Measurements from ENCODE around the gene PPP4R2. TPM values are rescaled to one million over a fixed set of nuclear protein-coding genes. Genes with fewer than 3 reads are reported as not detected.
"Not testable (repeated sequence)": the region's sequence is repeated elsewhere in the genome, so short reads cannot be mapped to it uniquely, and the experiment has no call there.

The PPP4R2 gene
- polyA plus RNA-seq, 1 experiment, result 48.7 TPM

GRCh38 chr3:73060302-73060723 is 63.7 kb downstream of the PPP4R2 start:
- Histone ChIP-seq H3K9me3 (ENCODE audit: control insufficient read depth, insufficient read depth, low read length) (no peaks in the 10 kb centered on the region), H3K27ac (ENCODE audit: low read depth, low read length) (no peak overlapping the region), H3K27me3 (ENCODE audit: control insufficient read depth, insufficient read depth, low read length) (no peaks in the 10 kb centered on the region), H3K4me3 (ENCODE audit: low read depth, low read length) (no peak overlapping the region)
- no peak for TF ChIP-seq CTCF (IDR thresholded peaks at IDR 0.05; ENCODE audit: low read depth, low read length)
- ChIA-PET CTCF (interaction anchor here (5.1 kb wide), 1 partner anchor 210 kb away, joined by 80 read pairs; no protein-coding TSS in a partner anchor), POLR2A (no interaction called here)
- DNase-seq (ENCODE audit: low read depth, low spot score), result no peak

GRCh38 chr3:73061416-73061815 is 64.8 kb downstream of the PPP4R2 start, which contains the start of gene EBLN2:
TSS of gene EBLN2 (plus strand) at chr3:73061659. CDS start at chr3:73062082, 423 bp downstream.
- Histone ChIP-seq H3K9me3 (ENCODE audit: control insufficient read depth, insufficient read depth, low read length) (no peaks in the 10 kb centered on the region), H3K4me3 (ENCODE audit: low read depth, low read length) (no peak within 1 kb of the TSS), H3K27ac (ENCODE audit: low read depth, low read length) (no peak within 1 kb of the TSS), H3K27me3 (ENCODE audit: control insufficient read depth, insufficient read depth, low read length) (no peaks in the 10 kb centered on the region)
- CTCF ChIA-PET, result no interaction called here
- no peak for TF ChIP-seq CTCF (IDR thresholded peaks at IDR 0.05; ENCODE audit: low read depth, low read length)
- POLR2A ChIA-PET, result no interaction called here
- no peak for DNase-seq (ENCODE audit: low read depth, low spot score)

DNA sequence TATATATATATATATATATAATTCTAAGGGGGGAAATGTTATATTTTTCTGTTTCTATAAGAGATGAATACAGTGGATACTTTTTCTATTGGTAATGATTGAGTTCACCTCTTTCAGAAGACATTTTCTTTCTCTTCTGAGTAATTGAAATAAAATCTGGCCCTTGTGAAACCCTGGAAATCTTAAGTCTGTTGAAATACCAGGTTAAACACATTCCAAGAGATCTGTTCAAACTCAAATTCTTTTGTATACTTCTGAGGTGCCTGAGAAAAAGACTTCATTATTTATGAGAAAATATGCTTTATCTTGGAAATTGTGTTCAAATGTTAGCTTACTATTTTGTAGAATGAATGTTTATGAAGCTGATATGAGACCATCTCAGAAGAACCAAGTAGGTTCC is 69.6 kb downstream of the PPP4R2 start:
- CTCF ChIA-PET, result interaction anchor here (0.7 to 1.4 kb wide), 5 partner anchors 10 to 669 kb away, joined by 4 to 7 read pairs (median 6); no protein-coding TSS in a partner anchor
- not testable (repeated sequence) for DNase-seq (ENCODE audit: low read depth, low spot score)

GRCh38 chr3:73068419-73068818 is 71.8 kb downstream of the PPP4R2 start:
- no peak overlapping the region for H3K27ac ChIP-seq (ENCODE audit: low read depth, low read length)
- no peak for DNase-seq (ENCODE audit: low read depth, low spot score)
- no peak overlapping the region for H3K4me3 ChIP-seq (ENCODE audit: low read depth, low read length)
- TF ChIP-seq CTCF (IDR thresholded peaks at IDR 0.05; ENCODE audit: low read depth, low read length), result no peak
- no peaks in the 10 kb centered on the region for H3K27me3 ChIP-seq (ENCODE audit: control insufficient read depth, insufficient read depth, low read length)
- no peaks in the 10 kb centered on the region for H3K9me3 ChIP-seq (ENCODE audit: control insufficient read depth, insufficient read depth, low read length)
- ChIA-PET POLR2A (no interaction called here), CTCF (no interaction called here)

More for the DNA sequence above, 69.6 kb downstream of the PPP4R2 start:
- not testable (repeated sequence) for H3K9me3 ChIP-seq (ENCODE audit: control insufficient read depth, insufficient read depth, low read length); H3K4me3 ChIP-seq (ENCODE audit: low read depth, low read length); H3K27me3 ChIP-seq (ENCODE audit: control insufficient read depth, insufficient read depth, low read length); H3K27ac ChIP-seq (ENCODE audit: low read depth, low read length)
- POLR2A ChIA-PET, result interaction anchor here (0.7 kb wide), 1 partner anchor 56 kb away, joined by 3 read pairs; no protein-coding TSS in a partner anchor

GRCh38 chr3:73069187-73069586 is 72.6 kb downstream of the PPP4R2 start:
- TF ChIP-seq CTCF (IDR thresholded peaks at IDR 0.05; ENCODE audit: low read depth, low read length), result no peak
- no peak for DNase-seq (ENCODE audit: low read depth, low spot score)
- no peak overlapping the region for H3K4me3 ChIP-seq (ENCODE audit: low read depth, low read length)
- CTCF ChIA-PET, result no interaction called here
- no peak overlapping the region for H3K27ac ChIP-seq (ENCODE audit: low read depth, low read length)
- POLR2A ChIA-PET, result no interaction called here
- no peaks in the 10 kb centered on the region for H3K27me3 ChIP-seq (ENCODE audit: control insufficient read depth, insufficient read depth, low read length)
- no peaks in the 10 kb centered on the region for H3K9me3 ChIP-seq (ENCODE audit: control insufficient read depth, insufficient read depth, low read length)
